ENCODE measurements around the gene WBP11. TPM values are rescaled to one million over a fixed set of nuclear protein-coding genes. Genes with fewer than 3 reads are reported as not detected.

The WBP11 gene
- total RNA-seq, 2 donors from 2014 or later, result 19.9 to 21.9 TPM

DNA sequence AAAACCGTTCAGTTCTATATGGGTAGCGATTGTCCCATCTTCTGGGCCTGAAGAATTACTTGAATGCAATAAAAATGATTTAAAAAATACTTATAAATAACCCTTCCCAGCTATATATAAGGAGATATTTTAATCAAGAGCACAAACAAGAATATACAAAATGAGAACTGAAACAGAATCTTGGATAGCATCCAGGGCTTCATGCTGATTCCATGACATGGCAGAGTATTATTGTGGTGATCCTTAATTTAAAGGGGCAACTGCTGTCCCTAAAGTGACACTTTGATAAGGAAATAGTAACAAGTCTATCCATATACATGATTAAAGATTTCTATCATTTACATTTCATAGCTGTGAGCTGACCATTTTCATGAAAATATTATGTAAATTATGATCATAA, 18.8 kb downstream of the WBP11 start:
- no peaks in the 10 kb centered on the region for H3K9me3 ChIP-seq
- H3K27me3 ChIP-seq, result no peaks in the 10 kb centered on the region
- DNase-seq (ENCODE audit: low spot score), result no peak
- TF ChIP-seq, protein P1, sequence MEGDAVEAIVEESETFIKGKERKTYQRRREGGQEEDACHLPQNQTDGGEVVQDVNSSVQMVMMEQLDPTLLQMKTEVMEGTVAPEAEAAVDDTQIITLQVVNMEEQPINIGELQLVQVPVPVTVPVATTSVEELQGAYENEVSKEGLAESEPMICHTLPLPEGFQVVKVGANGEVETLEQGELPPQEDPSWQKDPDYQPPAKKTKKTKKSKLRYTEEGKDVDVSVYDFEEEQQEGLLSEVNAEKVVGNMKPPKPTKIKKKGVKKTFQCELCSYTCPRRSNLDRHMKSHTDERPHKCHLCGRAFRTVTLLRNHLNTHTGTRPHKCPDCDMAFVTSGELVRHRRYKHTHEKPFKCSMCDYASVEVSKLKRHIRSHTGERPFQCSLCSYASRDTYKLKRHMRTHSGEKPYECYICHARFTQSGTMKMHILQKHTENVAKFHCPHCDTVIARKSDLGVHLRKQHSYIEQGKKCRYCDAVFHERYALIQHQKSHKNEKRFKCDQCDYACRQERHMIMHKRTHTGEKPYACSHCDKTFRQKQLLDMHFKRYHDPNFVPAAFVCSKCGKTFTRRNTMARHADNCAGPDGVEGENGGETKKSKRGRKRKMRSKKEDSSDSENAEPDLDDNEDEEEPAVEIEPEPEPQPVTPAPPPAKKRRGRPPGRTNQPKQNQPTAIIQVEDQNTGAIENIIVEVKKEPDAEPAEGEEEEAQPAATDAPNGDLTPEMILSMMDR (IDR thresholded peaks at IDR 0.05), result no peak
- no peak overlapping the region for H3K4me3 ChIP-seq
- no peaks in the 10 kb centered on the region for H3K4me1 ChIP-seq
- peaks cover 41% of the 10 kb centered on the region for H3K36me3 ChIP-seq
- H3K27ac ChIP-seq, result no peak overlapping the region

DNA sequence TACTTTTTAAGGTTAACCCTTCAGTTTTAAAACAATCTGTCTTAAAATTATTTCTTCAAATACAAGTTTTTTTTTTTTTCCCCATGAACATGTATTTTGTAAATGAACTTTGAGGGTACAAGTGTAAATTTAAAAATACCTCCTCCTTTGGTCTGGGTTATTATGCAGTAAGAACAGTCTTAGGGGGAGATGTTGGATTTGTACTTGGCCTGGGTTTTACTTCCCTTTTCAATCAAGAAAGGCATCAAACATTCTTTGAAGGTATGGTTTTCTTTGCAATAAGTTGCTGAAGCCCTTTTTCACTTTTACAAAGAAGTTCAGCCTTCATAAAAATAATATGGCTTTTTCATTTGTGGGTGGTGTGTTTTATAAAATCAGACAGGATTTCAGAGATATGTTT, 20.5 kb downstream of the WBP11 start:
- Histone ChIP-seq H3K9me3 (no peaks in the 10 kb centered on the region), H3K27ac (no peak overlapping the region), H3K27me3 (no peaks in the 10 kb centered on the region), H3K4me1 (no peaks in the 10 kb centered on the region), H3K36me3 (peaks cover 24% of the 10 kb centered on the region), H3K4me3 (no peak overlapping the region)
- TF ChIP-seq, protein P1 (IDR thresholded peaks at IDR 0.05), result no peak
- DNase-seq (ENCODE audit: low spot score), result no peak

DNA sequence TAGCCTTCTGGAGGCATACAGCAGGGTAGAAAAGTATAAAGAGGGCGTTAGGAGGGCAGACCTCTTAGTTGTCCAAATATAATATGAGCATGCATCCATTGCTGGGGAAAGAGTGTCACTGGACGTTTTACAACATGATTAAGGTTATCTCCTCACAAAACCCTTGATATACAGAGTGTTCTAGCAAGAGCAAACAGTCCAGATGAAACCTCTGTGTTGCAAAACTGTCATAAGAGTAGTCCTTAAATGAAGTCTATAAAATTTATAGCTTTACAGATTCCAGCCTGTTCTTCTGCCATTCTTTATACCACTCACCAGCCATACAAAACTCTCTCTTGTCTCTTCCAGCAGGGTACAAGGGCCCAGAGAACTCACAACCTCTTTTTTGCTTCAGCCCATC, 21.7 kb downstream of the WBP11 start:
- no peaks in the 10 kb centered on the region for H3K9me3 ChIP-seq
- DNase-seq (ENCODE audit: low spot score), result no peak
- no peak overlapping the region for H3K4me3 ChIP-seq
- H3K27me3 ChIP-seq, result no peaks in the 10 kb centered on the region
- TF ChIP-seq, protein P1 (IDR thresholded peaks at IDR 0.05), result no peak
- peaks cover 13% of the 10 kb centered on the region for H3K36me3 ChIP-seq
- H3K27ac ChIP-seq, result no peak overlapping the region
- H3K4me1 ChIP-seq, result no peaks in the 10 kb centered on the region

DNA sequence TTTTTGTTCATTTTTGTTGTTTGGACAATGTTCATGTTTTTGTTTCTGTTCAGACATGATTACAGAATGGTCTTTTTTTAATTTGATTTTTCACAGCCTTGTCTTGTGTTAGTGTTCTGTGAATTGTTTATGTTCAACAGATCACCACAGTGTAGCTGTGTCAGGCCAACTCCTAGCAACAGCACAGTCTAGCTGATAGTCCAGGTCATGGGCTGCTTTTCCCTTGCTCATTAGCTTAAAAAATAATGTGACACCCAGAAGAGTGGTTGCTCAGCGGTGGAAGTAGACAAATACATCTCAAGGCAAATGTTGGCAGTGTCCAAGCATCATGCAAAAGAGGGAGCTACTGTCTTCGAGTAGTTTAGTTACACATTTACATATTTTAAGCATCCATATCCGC, 22.4 kb downstream of the WBP11 start:
- no peaks in the 10 kb centered on the region for H3K9me3 ChIP-seq
- no peak overlapping the region for H3K27ac ChIP-seq
- TF ChIP-seq, protein P1 (IDR thresholded peaks at IDR 0.05), result no peak
- H3K36me3 ChIP-seq, result peaks cover 6% of the 10 kb centered on the region
- H3K27me3 ChIP-seq, result no peaks in the 10 kb centered on the region
- H3K4me1 ChIP-seq, result peaks cover 0 to 5% of the 10 kb centered on the region in 2 donors
- DNase-seq (ENCODE audit: low spot score), result no peak
- H3K4me3 ChIP-seq, result no peak overlapping the region

DNA sequence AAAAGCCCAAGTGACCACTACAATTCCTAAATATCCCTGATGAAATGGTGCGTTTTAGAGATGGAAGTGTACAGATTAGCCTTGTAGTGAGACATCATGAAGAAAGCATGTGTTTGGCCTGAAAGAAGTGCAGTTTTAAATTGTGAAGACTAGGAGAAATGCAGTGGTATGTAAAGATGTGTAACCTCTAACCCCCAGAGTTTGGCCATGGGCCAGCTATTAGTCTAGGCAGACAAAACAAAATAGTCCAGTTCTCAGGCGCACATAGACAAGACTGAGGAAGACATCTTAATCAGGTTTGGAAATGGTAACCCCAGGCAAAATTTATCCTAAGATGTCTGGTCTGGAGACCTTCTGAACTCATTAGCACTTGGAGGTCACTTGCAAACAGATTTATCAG, 23.4 kb downstream of the WBP11 start:
- no peaks in the 10 kb centered on the region for H3K9me3 ChIP-seq
- TF ChIP-seq, protein P1 (IDR thresholded peaks at IDR 0.05), result no peak
- H3K4me1 ChIP-seq, result peaks cover 0 to 11% of the 10 kb centered on the region in 2 donors
- no peak overlapping the region for H3K4me3 ChIP-seq
- no peaks in the 10 kb centered on the region for H3K27me3 ChIP-seq
- no peak for DNase-seq (ENCODE audit: low spot score)
- H3K36me3 ChIP-seq, result peaks cover 6% of the 10 kb centered on the region
- no peak overlapping the region for H3K27ac ChIP-seq

DNA sequence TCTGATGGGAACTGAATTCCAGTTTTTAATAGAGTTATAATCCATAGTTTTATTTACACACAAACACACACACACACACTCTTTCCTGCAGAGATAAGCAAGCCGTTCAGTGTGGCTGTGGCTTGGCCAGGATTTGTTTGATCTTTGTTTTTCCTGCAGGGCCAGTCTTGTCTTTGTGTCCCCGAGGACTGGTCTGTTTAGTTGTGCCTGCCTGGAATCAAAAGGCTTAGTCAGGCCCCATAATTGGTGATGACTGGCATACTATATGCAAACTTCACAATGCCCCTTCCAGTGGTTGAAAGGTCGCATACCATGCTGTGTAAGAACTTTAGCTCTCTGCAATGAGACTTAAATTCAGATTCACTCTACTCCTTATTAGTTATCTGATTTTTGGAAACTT, 26.0 kb downstream of the WBP11 start:
- H3K4me1 ChIP-seq, result peaks cover 0 to 14% of the 10 kb centered on the region in 2 donors
- peak overlapping the region in 1 of 2 donors; percentile 32 for H3K27ac ChIP-seq
- H3K9me3 ChIP-seq, result no peaks in the 10 kb centered on the region
- no peaks in the 10 kb centered on the region for H3K27me3 ChIP-seq
- TF ChIP-seq, protein P1 (IDR thresholded peaks at IDR 0.05), result no peak
- H3K4me3 ChIP-seq, result no peak overlapping the region
- DNase-seq (ENCODE audit: low spot score), result no peak
- no peaks in the 10 kb centered on the region for H3K36me3 ChIP-seq
